Choroid plexus epithelial cell (primary cell): Measurements from ENCODE around the gene NCBP2.

ENCODE experiments used
- DNase-seq: peaks from one replicate; pipeline ENCODE4 v3.0.0-alpha.2; 2010; ENCODE audit warnings: low read depth
- H3K4me3 ChIP-seq: 2 replicates; pipeline ENCODE4 v1.5.1; 2011; ENCODE audit warnings: low read depth, mild to moderate bottlenecking, control low read depth, low read length, moderate library complexity
- TF ChIP-seq, protein P1 (sequence below): conservative IDR thresholded peaks from 2 replicates; pipeline ENCODE4 v1.5.1; 2011; ENCODE audit warnings: low read depth, mild to moderate bottlenecking, control low read depth, inconsistent platforms, low read length, moderate library complexity

NCBP2 gene

DNA sequence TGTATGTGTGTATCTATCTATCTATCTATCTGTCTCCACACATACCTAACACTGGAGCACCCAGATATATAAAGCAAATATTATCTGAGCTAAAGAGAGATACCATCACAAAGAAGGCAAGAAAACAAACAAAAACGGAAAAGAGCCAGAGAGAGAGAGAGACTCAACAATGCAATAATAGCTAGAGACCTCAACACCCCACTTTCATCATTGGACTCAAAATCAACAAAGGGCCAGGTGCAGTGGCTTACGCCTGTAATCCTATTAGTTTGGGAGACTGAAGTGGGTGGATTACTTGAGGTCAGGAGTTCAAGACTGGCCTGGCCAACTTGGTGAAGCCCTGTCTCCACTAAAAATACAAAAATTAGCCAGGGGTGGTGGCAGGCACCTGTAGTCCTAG is 23.4 kb downstream of the NCBP2 start:
- H3K4me3 ChIP-seq, result no peak overlapping the region
- DNase-seq, result no peak
- TF ChIP-seq, protein P1, sequence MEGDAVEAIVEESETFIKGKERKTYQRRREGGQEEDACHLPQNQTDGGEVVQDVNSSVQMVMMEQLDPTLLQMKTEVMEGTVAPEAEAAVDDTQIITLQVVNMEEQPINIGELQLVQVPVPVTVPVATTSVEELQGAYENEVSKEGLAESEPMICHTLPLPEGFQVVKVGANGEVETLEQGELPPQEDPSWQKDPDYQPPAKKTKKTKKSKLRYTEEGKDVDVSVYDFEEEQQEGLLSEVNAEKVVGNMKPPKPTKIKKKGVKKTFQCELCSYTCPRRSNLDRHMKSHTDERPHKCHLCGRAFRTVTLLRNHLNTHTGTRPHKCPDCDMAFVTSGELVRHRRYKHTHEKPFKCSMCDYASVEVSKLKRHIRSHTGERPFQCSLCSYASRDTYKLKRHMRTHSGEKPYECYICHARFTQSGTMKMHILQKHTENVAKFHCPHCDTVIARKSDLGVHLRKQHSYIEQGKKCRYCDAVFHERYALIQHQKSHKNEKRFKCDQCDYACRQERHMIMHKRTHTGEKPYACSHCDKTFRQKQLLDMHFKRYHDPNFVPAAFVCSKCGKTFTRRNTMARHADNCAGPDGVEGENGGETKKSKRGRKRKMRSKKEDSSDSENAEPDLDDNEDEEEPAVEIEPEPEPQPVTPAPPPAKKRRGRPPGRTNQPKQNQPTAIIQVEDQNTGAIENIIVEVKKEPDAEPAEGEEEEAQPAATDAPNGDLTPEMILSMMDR, result no peak

DNA sequence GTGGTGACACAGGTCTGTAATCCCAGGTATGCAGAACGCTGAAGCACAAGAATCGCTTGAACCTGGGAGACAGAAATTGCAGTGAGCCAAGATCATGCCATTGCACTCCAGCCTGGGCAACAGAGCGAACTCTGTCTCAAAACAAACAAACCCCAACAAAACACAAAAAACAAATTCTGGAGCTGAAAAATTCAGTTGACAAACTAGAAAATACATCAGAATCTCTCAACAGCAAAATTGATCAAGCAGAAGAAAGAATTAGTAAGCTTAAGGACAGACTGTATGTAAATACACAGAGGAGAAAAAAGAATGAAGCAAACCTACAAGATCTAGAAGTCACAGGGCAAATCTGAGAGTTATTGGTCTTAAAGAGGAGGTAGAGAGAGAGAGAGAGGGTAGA is 25.3 kb downstream of the NCBP2 start:
- TF ChIP-seq, protein P1, result no peak
- DNase-seq, result no peak
- H3K4me3 ChIP-seq, result no peak overlapping the region

DNA sequence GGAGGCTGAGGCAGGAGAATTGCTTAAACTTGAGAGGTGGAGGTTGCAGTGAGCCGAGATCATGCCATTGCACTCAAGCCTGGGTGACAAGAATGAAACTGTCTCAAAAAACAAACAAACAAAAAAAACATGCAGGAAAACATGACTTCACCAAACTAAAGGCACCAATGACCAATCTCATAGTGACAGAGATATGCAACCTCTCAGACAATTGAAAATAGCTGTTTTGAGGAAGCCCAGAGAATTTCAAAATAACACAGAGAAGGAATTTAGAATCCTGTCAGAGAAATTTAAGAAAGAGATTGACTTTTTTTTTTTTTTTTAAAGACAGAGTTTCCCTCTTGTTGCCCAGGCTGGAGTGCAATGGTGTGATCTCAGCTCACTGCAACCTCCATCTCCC is 26.1 kb downstream of the NCBP2 start:
- TF ChIP-seq, protein P1, result no peak

DNA sequence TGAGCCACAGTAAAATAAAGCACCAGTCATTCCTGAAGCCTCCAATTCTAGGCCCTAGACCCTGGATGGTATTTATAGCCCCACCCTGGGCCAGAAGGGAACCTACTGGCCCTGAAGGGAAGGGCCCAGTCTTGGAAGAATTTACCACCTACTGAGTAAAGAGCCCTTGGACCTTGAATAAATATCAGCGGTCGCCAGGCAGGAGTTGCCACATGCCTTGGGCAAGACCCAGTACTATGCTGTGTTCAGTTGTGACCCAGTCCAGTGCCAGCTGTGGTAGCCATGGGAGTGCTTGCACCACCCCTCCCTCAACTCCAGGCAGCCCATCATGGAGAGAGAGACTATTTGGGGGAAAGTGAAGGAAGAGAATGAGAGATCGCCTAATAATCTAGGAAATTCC is 27.0 kb downstream of the NCBP2 start:
- no peak for DNase-seq
- TF ChIP-seq, protein P1, result no peak
- no peak overlapping the region for H3K4me3 ChIP-seq

More for the DNA sequence above, 26.1 kb downstream of the NCBP2 start:
- no peak overlapping the region for H3K4me3 ChIP-seq
- DNase-seq, result no peak

DNA sequence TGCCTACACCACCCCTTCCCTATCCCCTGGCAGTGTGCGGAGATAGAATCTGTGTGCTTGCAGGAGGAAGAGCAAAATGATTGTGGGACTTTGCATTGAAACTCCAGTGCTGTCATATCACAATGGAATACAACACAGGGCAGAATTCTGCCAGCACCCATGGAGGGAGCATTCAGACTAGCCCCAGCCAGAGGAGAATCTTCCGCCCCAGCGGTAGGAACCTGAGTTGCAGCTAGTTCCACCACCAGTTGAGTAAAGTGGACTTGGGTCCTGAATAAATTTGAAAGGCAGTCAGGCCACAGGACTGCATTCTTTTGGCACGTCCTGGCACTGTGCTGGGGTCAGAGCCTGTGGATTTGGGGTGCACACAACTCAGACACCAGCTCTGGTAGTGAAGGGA is 27.5 kb downstream of the NCBP2 start:
- no peak for DNase-seq
- H3K4me3 ChIP-seq, result no peak overlapping the region
- TF ChIP-seq, protein P1, result no peak

DNA sequence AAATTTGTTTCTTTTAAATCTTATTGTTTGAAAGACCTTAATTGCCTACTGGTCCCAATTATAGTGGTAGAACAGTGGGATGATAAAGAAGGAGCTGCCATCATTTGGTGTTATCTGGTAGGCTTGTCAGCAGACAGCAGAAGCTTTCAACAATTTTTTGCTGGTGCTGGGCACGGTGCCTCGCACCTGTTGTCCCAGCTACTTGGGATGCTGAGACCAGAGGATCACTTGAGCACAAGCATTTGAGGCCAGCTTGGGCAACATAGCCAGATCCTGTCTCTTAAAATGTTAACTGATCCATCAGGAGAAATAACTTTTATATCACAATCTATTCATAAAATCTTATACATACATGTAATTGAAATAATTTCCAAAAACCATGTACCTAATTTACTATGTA is 38.6 kb downstream of the NCBP2 start:
- H3K4me3 ChIP-seq, result no peak overlapping the region
- DNase-seq, result no peak
- TF ChIP-seq, protein P1, result no peak

DNA sequence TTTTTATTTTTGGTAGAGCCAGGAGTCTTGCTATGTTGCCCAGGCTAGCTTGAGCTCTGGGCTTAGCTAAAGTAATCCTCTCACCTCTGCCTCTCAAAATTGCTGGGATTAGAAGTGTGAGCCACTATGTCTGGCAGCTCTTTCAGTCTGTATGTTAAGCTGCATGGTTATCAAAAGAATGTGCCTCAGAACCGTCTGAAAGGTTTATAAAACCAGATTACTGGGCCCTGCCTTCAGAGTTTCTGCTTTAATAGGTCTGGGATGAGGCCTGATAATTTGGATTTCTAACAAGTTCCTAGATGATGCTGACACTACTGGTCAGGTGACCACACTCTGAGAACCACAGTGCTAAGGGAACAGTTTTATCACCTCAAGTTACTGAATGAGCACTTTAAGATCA is 40.0 kb downstream of the NCBP2 start:
- H3K4me3 ChIP-seq, result no peak overlapping the region
- TF ChIP-seq, protein P1, result no peak

More for the DNA sequence above, 40.0 kb downstream of the NCBP2 start:
- no peak for DNase-seq
